HG03571 (cell line): ENCODE results near the gene PCDH15.

Experiments used
- ATAC-seq: cut with Tn5 transposase; IDR thresholded peaks from one replicate; pipeline ENCODE4 v1.9.1; 2021; ENCODE audit not compliant: unreplicated experiment

PCDH15 gene

DNA sequence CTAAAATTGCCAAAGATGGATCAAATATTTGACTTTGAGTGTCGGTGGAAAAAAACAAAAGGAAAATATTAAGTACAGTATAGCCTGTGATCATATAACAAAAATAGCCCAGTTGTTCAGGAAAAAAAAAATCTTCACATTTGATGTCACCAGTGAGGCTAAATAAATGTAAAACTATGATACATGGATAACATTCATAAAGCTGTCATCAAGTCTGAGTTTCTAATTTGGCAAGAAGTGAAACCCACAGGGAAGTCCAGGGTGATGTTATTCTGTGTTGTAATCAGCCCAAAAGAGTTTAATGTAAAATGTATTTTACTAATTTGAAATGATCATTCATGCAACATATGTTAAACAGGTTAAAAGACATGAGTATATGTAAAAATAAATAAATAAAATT lies 908.0 kb downstream of the PCDH15 start:
- no peak for ATAC-seq

DNA sequence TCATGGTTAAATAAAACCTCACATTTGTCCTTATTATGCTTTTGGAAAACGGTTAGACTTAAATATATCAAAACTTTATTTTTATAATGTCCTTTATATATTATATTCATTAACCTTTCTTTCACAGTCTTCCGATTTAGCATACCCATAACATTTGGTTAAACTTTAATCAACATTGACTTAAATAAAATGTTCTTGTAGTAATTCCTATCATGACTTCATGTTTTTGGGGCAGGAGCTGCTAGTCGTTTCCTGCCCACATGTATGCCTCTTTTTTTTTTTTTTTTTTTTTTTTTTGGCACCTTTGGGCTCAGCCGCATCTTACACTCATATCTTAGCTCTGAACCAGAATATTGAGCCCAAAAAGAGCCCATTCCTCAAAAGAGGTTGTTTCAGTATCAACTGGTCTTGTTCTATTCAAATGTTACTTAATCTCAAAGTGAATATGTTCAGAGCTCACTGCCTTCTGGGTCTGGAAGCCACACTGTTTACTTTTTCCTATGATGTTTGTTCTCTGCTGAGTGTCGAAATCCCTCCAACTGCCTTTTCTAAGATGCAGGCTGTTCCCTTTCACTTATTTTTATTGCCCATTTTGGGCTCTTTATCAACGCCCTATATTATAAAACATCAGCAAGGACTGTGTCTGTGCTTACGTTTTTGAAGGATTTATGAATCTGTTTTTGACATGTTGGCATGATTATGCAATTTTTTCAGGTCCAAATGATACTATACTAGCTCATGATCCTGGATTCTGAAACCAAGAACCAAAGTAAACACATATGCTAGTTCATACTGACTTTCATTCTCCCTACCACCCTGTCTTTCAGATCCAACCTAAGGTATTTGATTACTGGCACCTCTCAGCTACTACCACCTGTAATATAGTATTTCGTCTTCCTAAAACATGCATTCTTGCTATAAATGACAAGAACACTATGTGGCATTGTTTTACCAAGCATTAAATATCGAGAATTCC lies 914.4 kb downstream of the PCDH15 start:
- ATAC-seq: no peak

DNA sequence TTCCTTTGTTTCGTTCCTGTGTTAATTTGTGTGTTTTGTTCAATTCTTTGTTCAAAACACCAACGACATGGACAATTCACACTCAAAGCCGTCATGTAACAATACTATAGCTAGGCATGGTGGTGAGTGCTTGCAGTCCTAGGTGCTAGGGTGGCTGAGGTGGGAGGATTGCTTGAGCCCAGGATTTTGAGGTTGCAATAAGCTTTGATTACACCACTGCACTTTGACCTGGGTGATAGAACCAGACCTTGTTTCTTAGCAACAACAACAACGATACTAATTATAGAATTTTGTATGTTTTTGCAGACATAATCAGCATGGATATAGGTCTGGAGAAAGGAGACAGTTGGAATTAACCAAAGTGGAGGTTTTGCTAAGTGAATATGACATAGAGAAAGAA lies 936.2 kb downstream of the PCDH15 start:
- ATAC-seq: no peak

DNA sequence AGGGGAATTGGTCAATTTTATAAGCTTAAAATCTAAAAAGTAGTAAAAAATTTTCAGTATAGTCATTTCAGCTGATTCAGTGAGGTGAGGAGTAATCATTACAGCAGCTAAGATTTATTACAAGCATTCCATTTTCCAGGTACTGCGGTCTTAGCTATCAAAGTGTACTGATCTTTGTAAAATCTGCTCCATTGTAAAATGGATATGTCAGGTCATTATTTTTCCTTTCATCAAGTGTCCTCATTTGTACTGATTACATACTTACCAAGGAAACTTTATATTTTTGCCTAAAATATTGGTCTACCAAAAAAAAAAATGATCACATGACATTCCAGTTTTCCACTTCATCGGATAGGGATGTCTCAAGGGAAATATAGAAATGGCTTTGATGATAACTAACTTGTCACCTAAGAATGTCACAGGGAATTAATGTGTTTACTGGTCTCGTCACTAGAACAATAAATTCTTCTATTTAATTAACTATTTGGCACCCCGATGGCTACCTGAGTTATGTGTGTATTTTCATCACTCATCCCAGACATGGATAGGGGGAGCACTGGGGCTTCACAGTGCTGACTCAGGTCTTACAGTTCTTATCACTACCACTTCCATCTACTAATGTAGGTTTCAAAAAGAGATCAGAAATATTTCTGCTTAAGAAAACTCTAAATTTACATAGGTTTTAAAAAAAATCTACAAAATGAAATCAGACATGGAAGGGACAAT lies 948.4 kb downstream of the PCDH15 start:
- ATAC-seq: no peak

DNA sequence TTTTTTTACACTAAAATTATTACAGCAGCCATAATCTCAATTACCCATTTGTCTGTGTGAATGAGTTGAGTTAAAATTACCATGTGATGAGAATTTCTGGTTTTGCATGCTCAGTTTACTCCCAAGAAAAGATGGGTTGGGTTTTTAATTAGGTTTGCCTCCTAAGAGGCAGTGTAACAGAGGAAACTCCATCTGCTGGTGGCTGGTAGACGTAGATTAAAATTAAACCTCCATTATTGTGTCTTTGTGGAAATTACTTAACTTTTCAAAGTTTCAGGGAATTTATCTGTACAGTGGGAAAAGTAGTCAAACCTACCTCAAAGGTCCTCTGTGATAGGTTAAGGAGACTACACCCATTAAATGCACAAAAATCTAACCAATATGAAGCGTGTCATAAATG lies 954.2 kb downstream of the PCDH15 start:
- ATAC-seq: no peak

DNA sequence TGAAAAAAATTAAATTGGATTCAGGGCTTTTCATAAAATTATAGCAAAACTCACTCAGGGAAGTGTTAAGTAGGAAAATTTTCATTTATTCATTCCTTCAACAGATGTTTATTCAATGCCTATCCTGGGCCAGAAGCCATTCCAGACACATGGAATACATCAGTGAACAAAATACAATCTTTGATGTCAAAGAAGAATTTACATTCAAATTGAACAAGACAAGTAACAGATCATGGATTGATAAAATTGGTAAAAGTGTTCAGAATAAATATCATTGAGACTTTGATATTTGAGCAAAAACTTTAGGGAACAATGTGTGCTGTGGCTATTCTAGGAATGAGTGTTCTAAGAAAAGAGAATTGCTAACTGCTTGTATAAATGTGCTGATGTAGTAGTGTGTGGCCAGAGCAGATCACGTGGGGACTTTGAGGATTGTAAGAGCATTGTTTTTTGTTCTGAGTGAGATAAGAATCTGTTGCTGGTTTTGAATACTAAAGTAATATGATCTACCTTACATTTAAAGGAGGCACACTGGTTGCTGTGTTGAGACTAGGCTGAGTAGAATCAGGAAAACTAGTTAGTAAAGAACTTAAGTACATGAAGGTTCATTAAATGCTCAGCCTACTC lies 957.2 kb downstream of the PCDH15 start:
- ATAC-seq: no peak

DNA sequence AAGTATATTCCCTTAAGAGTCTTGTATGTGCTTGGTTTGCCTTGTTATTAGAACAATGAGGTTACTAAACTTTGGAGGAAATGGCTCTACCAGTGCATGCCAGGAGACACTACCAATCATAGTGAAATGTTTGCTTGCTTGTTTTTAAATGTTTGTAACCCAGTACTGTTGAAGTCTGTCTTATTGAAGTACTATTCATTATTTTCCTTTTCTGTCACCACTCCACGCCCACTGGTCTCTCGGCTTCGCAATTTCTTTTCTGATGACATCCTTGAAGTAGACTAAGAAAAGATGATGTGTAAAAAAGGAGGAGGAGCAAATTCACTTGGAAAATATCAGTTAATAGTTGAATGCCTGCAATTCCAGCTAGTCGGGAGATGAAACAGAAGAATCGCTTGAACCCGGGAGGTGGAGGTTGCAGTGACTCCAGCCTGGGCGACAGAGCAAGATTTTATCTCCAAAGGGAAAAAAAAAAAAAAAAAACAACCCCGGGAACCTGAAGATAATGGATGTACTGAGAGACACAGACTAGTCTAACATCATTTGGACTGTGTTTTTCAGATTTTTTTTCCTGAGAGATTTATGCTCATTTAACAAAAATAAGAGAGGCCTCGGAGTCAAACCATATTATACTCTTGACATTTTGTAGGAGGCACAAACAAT lies 959.4 kb downstream of the PCDH15 start:
- no peak for ATAC-seq

DNA sequence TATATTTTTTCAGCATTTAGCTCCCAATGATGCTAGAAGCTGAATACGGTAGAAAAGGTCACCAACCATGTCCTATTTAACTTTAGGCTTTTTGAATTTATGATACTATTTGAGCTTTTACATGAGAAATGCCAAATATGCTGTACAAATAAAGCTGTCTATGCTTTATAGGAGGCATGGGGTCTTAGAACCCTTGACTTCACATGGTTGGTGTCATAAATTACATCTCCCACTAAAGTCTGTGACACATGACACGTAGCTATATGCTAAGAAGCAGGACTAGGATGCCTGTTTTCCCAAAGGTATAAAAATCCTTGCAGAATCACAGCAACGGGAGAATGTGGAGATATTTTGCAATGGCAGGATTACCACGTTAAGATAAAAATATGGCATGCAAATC lies 960.4 kb downstream of the PCDH15 start:
- ATAC-seq: no peak

DNA sequence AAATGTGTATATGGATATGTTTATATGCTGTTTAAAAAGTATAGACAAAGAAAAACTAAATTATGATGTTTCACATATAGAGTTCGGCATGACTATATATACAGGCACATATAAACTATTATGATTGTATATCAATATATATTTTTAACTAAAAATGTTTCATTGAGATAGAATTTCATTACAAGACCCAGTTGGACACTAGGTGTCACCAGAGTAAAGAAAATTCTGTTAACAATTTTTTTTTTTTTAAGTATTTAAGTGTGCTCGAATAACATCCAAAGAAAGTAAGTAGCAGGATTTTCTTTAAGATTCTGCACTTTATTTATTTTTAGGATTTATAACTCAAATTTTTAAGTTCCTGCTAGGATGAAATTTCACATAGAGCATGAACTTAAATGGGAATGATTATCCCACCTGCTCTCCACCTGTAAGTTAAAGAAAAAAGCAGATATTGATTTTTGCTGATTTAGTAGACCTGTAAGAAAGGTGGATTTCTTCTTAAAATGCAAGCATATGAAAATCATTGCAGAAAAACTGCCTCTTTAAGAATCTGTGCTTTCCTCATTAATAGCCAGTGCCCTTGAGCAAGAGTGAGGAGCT lies 961.5 kb downstream of the PCDH15 start:
- no peak for ATAC-seq

DNA sequence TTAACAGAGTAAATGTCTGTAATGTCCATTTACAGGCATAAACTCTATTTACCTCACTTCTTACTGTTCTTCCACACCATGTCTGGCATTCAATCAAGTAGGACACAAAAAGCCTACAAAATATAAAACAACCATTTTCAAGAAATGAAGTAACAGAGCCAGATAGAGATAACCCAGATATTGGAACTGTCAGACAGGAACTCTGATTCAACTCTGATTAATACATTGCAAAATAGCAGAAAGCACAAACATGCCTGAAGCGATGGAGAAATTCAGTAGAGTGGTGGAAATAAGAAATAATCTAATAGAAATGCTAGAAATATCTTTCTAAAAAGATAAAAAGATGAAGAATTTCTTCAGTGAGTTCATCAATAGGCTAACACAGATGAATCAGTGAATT lies 964.4 kb downstream of the PCDH15 start:
- no peak for ATAC-seq

DNA sequence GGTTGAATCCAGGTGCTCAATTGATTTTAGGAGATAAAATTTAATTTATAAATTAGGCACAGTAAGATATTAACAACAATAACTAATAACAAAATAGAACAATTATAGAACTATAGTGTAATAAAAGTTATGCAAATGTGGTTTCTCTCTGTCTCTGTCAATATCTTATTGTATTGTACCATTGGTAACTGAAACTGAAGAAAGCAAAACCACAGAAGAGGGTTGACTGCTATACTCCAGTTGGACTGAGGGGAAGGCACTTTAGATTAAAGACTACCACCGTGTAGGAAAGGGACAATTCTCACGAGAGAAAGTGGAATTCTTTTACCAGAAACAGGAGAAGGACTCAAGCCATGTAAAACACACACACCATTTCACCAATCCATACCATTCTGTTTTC lies 967.1 kb downstream of the PCDH15 start:
- no peak for ATAC-seq

DNA sequence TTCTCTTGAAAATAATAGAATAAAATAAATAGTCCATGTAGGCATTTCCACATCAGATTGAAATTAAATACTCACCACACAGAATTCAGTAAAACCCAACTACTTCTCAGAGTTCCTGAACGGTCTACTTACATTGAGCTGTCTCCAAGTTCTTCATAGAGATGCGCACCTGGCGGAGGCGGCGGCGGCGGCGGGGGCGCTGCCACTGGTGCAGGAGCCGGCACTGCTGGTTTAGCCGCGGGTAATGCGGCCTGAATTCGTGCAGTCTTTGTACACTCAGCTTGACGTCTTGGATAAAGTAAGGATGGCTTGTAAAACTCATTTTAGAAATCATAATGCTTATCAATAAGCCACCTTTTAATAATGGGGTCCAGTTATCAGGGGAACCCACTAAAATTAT lies 973.8 kb downstream of the PCDH15 start:
- no peak for ATAC-seq

DNA sequence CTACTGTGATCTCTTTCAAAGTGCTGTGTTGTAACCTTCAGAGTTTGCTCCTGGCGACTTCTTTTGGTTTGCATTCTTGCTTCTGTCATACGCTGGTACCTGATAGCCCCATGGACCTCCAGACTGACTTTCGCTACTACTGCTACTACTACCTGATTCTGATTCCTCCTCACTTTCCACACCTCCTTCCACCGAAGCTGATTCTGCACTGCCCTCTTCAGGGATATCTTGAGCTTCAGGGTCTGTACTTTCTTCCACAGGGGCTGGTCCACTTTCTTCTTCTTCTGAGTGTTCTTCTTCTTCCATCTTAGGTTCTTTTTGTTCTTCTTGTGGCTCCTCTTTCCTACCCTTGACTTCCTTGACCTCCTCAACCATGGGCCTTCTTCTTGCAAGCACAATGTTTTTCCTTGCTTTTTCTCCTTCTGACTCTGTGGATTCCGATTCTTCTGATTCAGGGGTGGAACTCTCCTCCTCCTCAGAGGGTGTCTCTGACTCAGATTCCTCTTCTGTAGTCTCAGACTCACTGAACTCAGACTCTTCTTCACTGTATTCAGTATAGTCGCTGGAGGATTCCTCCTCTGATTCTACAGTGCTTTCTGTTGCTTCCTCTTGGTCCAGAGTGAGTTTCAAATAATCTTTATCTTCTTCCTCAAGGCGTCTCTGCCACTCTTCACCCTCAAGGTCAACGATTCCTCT lies 992.2 kb downstream of the PCDH15 start:
- no peak for ATAC-seq

DNA sequence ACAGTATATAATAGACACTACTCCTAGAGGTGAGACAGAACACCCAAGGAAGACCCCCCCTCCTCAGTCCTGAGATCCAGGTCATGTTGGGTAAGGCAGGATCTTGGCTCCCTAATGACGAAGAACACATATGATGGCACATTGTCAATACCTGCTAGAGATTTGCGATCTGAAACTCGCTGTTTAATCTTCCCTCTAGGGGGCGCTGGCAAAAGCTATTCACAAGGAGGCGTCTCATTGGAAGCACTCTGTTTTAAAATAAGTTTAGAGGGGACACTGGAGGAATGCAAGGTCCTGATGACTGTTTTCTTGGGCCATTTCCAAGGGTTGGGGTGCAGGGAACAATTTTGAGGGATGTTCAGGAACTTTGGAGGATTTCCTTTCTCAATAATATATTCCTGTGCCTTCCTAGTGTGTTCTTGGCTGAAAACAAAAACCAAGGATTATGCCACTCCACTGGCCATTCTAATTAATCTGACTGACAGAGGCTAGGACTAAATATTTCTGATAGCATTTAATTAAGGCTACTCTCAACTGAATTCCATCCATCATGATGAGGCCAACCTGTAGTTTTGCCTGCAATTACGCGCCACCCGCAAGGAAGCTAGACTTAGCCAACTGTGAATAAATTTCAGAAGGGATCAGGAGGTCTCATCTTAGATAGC lies 1014.7 kb downstream of the PCDH15 start:
- ATAC-seq: no peak

DNA sequence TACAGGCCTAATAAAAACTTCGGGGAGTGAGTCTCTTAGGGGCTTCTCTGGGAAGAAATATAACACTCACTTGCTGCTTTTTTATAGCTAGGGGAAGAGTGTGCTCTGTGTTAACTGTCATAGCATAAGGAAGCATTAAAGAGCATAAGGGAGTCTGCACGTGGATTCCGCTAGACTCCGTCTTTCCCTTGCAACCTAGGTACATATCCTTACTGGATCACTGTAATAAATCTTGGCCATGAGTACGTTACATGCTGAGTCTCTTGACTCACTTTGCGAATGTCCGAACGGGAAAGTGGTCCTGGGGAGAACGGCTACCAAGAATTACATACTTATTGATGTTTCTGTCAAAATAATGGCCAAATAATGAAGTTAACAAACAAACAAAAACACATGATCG lies 1029.3 kb downstream of the PCDH15 start:
- ATAC-seq: no peak

DNA sequence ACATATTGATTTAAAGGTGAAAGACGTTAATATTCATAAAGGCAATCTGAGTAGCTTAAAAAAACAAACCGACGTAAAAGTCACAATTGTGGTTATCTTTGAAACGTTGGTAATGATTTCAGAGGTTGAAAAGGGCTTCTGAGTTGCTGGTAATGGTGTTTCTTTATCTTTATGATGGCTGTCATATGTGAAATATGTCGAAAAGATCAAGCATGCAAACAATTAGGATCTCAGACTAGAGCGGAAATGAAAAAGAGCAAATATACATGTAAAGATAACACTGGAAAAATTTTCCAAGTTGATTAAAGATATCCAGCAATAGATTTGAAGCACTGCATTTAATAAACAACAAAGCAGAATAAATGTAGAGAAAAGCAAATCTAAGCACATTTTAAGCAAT lies 1030.1 kb downstream of the PCDH15 start:
- ATAC-seq: no peak

DNA sequence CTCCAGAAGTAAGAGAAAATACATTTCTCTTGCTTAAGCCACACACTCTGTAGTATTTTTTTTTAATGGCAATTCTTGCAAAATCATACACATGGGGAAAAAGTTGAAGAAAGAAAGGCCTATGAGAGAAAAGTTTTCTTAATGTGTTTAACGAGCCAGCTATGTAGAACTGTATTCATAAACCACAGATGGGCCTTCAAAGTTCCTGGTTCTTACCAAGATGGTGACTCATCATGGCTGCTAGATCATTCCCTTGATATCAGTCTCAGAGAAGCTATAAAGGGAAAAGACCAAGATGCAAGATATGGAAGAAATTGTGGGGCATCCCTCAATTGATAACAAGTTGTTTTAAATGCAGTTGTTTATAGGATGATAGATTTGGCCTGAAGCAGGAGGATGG lies 1035.7 kb downstream of the PCDH15 start:
- ATAC-seq: no peak

DNA sequence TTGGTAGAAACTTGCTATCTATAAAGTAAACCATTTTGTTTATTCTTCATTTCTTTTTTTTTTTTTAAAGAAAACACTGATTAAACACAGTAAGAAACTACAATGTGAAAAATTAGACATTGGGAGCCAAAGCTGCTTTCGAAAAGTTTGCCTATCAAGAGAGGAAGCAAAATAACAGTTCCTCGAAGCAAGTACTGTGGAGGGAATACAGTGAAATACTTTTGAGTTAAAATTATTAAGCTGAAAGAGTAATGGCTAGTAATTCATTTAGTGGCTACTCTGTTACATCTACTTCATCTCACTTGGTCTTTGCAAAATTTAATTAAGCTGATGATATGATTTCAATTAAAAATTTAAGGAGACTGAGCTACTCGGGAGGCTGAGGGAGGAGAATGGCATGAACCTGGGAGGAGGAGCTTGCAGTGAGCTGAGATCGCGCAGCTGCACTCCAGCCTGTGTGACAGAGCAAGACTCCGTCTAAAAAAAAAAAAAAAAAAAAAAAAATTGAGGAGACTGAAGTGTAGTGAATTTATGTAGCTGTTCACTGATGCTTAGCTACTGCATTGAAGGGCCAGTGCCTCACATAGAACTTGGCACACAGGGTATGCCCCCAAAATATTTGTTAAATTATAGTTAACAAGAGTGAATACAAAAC lies 1046.3 kb downstream of the PCDH15 start:
- ATAC-seq: no peak
